Sigmoid colon (tissue), 4 donors: Measurements from ENCODE around the gene ETV6.

ENCODE experiments used
- EP300 ChIP-seq, 4 donors: sonication (generic); formaldehyde crosslinking; IDR thresholded peaks; one replicate each; pipeline ENCODE4 v1.6.1; 2017; ENCODE audit warnings: antibody characterized with exemption in 4 of 4
- TF ChIP-seq, protein P1 (sequence below), 4 experiments: fragments of 450-650 bp in 3 of 4; fragments of 200-600 bp in 1 of 4; IDR thresholded peaks; one replicate each; pipeline ENCODE4 v1.5.1; 2016 to 2019; ENCODE audit warnings: antibody characterized with exemption in 4 of 4, mild to moderate bottlenecking in 3 of 4, moderate library complexity in 2 of 4

- TF ChIP-seq, protein P1, sequence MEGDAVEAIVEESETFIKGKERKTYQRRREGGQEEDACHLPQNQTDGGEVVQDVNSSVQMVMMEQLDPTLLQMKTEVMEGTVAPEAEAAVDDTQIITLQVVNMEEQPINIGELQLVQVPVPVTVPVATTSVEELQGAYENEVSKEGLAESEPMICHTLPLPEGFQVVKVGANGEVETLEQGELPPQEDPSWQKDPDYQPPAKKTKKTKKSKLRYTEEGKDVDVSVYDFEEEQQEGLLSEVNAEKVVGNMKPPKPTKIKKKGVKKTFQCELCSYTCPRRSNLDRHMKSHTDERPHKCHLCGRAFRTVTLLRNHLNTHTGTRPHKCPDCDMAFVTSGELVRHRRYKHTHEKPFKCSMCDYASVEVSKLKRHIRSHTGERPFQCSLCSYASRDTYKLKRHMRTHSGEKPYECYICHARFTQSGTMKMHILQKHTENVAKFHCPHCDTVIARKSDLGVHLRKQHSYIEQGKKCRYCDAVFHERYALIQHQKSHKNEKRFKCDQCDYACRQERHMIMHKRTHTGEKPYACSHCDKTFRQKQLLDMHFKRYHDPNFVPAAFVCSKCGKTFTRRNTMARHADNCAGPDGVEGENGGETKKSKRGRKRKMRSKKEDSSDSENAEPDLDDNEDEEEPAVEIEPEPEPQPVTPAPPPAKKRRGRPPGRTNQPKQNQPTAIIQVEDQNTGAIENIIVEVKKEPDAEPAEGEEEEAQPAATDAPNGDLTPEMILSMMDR (IDR thresholded peaks at IDR 0.05): no peak
- no peak for TF ChIP-seq EP300 (IDR thresholded peaks at IDR 0.05)
Observed at GRCh38 chr12:11718105-11718504, 68.6 kb downstream of the ETV6 start.
